ENCODE measurements around the gene WDR70. TPM values are rescaled to one million over a fixed set of nuclear protein-coding genes. Genes with fewer than 3 reads are reported as not detected.
"Not testable (repeated sequence)": the region's sequence is repeated elsewhere in the genome, so short reads cannot be mapped to it uniquely, and the experiment has no call there.

WDR70 gene
- total RNA-seq, 1 donor = 13.2 TPM

DNA sequence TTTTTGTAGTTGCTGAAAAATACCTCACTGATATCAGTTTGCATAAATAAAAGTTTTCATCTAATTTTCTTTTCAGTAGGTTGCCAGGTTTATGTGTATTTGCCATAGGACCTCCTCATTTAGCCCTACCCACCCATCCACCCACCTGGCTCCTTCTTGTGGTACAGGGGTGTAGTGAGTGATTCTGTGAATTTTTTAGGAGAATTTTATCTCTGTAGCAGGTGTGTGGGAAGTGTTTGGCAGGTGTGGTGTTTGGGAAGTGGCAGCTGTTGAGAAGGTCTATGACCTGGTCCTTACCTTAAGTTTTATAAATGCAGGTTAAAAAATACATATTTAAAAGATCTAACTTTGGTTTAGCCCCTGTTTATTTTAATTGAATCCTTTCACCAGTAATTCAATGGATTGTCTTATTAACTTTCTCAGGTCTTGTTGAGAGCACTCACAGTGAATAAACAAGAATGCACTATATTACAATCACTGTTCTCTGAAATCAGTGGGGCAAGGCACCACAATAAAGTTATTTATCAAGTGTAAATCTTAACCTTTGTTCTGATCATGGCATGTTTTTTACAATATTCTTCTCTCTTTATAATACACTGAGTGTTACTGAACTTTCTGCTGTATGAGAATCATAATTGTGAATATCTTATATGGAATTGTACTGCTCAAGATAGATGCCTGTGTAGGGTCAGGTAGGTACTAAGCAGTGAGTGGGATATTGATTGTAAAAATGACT lies 189.1 kb downstream of the WDR70 start:
- no peak for DNase-seq (ENCODE audit: low read depth in 2 of 3, low spot score in 2 of 3)

DNA sequence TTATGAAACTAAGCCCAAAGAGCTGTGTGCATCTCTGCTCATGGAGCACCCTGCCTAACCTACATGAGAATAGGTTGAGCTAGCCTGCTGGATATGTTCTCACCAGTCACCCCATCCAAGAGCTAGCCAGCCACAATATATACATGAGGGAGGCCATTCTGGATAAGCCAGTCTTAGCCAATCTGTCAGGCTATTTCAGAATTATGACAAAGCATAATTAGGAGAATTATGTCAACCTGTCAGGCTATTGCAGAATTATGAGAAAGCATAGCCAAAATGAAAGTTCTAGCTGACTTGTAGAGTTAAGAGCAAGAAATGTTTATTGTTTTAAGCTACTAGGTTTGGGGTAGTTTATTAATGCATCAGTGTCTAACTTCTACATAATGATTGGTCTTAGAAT lies 189.8 kb downstream of the WDR70 start:
- DNase-seq (ENCODE audit: low read depth in 2 of 3, low spot score in 2 of 3) = no peak

DNA sequence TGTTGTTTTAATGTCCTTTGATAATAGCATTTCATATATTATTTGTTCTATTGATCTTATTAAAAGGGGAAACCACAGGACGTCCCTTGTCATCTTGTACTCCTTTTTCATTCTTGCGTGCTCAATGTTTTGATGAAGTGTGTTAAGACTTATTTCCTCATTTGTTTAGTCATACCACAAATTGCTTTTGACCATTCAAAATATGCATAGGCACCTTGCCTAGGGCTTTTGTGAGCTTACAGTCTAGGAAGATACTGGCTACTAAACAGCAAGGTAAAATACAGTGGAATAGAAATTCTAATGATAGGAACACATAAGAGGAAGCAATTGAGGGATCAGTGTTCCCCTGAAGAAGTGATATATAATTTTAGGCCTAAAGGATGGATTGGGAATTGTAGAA lies 190.3 kb downstream of the WDR70 start:
- DNase-seq (ENCODE audit: low read depth in 2 of 3, low spot score in 2 of 3) = no peak

DNA sequence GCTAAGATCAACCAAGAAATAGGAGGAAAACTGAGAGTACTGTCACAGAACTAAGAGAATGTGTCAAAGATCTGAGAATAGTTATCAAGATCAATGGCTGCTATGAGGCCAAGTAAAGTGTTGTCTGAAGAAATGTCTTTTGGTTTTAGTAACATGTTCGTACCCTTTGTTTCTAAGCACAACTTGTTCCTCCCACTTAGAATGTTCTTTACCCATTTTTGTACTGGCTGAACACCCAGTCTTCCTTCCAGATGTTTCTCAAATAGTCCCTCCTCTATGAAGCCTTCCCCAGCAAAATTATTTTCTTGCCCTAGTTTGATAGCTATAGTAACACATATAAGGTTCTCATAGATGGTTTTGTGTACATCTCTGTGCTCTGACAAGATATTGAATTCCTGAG lies 191.5 kb downstream of the WDR70 start:
- DNase-seq (ENCODE audit: low read depth in 2 of 3, low spot score in 2 of 3) = no peak

DNA sequence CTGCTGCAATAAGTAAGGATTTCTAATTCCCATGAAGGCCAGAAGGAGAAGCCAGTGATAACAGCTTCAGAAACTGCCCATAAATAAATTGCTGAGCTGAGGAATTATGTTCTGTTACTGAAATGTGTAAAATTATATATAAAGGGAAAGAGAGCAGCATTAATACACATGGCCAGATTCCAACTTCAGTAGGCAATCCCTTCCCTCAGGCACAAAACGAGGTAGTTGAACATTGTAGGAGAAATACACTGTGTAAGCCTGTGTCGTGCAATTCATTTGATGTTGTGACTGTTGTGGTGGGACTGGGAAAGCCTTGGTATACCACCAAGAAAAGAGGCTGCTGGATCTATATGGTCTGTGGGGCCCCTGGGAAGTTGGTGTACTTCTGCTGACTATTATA lies 192.9 kb downstream of the WDR70 start:
- no peak for DNase-seq (ENCODE audit: low read depth in 2 of 3, low spot score in 2 of 3)

DNA sequence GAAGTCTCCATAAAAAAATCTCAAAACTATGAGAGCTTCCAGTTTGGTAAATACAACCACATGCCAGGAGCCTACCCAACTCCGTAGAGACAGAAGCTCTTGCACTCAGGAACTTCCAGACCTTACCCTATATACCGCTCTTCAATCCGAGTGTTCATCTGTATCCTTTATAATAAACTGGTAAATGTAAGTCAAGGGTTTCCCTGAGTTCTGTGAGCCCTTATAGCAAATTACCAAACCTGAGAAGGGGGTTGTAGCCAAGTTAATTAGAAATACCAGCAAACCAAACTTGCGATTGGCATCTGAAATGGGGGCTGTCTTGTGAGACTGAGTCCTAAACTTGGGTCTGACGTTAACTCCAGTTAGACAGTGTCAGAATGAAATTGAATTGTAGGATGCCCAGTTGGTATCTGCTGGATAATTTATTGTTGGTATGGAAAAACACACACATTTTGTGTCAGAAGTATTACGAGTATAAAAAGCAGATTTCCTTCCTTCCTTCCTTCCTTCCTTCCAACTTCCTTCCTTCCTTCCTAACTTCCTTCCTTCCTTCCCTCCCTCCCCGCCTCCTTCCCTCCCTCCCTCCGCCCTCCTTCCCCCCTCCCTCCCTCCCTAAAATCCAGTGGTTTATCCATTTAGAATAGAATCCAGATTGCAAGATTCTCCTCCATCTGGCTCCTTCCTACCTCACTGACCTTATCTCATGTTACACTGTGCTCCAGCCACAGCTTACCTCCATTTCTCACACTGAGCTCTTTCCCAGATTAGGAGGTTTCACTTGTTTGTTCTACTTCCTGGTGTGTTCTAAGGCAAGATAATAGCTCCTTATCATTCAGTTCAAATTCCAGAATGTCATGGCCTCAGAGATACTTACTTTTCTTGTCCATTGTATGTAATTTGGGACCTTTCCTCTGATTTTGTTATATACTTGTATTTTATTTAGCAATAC lies 196.7 kb downstream of the WDR70 start:
- no peak for DNase-seq (ENCODE audit: low read depth in 2 of 3, low spot score in 2 of 3)

DNA sequence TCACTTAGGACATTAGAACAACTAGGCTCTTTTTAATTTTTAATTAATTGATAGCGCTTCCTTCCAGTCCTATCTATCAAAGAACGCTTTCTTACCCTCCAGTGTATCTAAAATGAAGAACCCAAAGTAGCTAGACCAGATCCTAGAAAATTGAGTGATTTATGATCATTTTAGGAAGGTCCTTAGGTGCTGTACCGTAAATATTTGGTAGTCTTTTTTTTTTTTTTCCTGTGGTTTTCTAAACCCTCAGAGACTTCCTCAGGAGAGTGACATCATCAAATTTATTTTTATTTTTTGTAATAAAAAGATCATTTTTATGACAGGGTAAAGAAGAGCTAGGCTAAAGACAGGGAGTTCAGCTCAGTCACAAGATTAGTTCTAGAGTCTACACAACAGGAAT lies 197.4 kb downstream of the WDR70 start:
- DNase-seq (ENCODE audit: low read depth in 2 of 3, low spot score in 2 of 3) = peak in 1 of 3 donors; percentile 55

DNA sequence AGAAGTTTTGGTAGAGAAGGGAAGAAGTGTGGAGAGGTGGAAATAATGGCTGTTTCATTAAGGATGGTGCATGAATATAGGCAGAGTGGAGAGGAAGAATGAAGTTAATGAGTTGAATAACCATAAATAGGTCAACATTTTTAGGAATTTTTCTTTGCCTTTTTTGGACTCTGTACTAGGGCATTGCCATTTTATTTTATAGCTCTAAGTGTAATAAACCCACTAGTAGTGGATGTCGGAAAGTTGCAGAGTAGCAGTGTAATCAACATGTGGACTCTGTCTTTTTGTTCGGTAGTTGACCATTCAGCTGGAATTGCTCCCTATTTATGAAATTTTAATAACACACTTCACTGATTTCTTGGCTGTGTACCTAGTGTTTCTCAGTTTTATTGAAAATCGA lies 199.1 kb downstream of the WDR70 start:
- DNase-seq (ENCODE audit: low read depth in 2 of 3, low spot score in 2 of 3) = no peak

DNA sequence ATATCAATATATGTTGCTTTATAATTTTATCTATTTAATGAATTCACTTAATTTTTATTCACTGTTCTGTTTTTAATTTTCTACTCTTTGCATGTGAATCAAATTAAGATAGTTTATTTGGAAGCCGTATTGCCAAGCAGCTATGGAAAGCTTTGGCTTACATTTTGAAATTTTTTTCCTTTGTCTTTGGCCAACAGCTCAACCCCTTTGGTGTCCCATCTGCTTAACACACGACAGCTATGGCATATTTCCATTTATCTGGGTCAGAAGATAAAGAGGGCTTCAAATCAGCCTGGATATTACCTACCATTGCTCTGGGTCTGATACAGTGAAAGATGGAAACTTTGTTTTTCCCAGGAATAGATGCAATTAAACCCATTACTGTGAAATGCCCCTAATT lies 201.0 kb downstream of the WDR70 start:
- no peak for DNase-seq (ENCODE audit: low read depth in 2 of 3, low spot score in 2 of 3)

DNA sequence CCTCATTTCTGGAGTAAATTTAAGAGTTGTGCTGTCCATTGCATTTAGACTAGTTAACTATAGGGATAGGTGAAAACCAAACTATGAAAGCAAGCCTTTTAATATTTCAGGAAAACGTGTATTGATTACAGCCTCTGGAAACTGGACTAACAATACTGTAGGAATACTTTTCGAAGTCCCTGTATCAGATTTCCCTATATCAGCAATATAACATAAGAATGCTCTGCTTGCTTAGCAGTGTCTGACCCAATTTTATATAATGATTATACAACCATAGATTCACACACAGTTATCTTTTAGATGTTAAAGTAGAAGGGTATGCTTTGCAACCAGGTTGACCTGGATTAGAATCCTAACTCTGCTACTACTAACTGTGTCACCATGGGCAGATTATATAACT lies 203.1 kb downstream of the WDR70 start:
- no peak for DNase-seq (ENCODE audit: low read depth in 2 of 3, low spot score in 2 of 3)

DNA sequence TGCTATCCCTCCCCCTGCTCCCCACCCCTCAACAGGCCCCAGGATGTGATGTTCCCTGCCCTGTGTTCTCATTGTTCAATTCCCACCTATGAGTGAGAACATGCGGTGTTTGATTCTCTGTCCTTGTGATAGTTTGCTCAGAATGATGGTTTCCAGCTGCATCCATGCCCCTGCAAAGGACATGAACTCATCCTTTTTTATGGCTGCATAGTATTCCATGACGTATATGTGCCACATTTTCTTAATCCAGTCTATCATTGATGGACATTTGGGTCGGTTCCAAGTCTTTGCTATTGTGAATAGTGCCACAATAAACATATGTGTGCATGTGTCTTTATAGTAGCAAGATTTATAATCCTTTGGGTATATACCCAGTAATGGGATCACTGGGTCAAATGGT lies 214.2 kb downstream of the WDR70 start:
- not testable (repeated sequence) for DNase-seq (ENCODE audit: low read depth in 2 of 3, low spot score in 2 of 3)

DNA sequence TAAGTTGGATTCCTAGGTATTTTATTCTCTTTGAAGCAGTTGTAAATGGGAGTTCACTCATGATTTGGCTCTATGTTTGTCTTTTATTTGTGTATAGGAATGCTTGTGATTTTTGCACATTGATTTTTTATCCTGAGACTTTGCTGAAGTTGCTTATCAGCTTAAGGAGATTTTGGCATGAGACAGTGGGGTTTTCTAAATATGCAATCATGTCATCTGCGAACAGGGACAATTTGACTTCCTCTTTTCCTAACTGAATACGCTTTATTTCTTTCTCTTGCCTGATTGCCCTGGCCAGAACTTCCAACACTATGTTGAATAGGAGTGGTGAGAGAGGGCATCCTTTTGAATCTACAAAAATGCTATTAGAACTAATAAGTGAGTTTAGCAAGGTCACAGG lies 215.7 kb downstream of the WDR70 start:
- not testable (repeated sequence) for DNase-seq (ENCODE audit: low read depth in 2 of 3, low spot score in 2 of 3)

DNA sequence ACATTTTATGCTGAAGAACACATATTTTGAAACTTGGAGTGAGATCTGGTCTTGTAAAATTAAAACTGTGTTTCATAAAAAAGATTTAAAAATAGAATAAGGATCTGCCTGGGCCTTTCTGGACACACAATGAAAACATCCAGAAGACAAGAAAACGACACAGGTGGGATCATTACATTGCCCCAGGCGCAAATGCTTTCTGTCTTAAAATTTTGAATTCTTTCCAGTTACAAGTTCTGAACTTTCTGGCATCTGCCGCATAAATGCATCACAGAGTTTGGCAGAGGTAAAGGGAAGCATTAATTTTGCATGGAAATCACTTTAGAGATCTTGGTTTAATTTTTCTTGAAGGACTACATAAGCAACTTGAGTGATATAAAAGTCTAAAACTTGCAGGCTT lies 219.6 kb downstream of the WDR70 start:
- no peak for DNase-seq (ENCODE audit: low read depth in 2 of 3, low spot score in 2 of 3)

DNA sequence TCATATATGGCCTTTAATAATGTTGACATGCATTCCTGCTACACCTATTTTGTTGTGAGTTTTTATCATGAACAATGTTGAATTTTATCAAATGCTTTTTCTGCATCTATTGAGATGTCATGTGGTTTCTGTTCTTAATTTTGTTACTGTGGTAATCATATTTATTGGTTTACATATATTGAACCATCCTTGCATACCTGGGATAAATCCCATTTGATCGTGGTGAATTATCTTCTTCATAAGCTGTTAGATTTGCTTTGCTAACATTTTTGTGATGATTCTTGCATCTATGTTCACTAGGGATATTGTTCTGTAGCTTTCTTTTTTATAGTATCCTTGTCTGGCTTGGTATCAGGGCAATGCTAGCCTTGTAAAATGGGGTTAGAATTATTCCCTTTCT lies 222.0 kb downstream of the WDR70 start:
- no peak for DNase-seq (ENCODE audit: low read depth in 2 of 3, low spot score in 2 of 3)

DNA sequence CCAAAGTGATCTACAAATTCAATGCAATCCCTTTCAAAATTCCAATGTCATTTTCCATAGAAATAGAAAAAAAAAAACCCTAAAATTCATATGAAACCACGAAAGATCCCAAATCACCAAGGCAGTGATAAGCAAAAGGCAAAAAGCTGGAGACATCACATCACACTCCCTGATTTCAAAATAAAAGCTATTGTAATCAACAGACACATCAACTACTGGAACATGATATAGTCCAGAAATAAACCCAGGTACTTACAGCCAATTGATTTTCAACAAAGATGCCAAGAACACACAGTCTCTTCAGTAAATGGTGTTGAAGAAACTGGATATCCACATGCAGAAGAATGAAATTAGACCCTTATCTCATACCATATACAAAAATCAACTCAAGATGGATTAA lies 224.0 kb downstream of the WDR70 start:
- no peak for DNase-seq (ENCODE audit: low read depth in 2 of 3, low spot score in 2 of 3)

DNA sequence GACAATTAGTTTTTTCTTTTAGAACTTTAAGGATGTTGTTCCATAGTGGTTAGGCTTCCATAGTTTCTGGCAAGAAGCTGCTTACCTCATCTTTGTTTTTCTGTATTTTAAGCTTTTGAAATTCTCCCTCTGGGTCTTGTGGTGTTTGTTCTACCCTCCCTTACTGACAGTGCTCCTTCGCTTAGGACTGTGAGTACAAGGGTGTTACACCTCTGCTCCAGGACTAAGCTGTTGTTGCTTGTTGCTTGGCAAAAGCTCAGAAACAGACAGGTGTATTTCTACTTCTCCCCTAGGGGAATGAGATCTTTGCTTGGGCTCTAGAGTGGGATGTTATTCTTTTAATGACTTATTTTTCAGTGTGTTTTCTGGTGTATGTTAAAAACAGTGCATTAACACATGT lies 225.2 kb downstream of the WDR70 start:
- no peak for DNase-seq (ENCODE audit: low read depth in 2 of 3, low spot score in 2 of 3)

DNA sequence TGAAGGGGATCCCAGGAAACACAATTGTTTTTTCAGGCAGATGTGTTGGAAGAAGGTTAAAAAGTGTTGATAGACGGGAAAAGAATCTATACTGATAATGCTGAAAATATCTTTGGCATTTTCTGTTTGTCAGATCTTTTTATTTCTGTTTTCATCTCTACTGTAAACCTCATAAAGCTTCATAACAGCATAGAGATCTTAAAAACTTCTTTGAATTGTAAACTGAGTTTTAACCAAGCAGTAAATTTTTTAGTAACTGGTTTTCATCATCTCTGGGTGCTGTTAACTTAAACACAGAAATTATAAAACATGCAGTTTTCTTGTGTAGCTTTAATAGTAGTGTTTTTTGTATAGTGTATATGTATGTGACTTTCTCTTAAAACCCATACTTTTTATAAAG lies 227.0 kb downstream of the WDR70 start:
- no peak for DNase-seq (ENCODE audit: low read depth in 2 of 3, low spot score in 2 of 3)

DNA sequence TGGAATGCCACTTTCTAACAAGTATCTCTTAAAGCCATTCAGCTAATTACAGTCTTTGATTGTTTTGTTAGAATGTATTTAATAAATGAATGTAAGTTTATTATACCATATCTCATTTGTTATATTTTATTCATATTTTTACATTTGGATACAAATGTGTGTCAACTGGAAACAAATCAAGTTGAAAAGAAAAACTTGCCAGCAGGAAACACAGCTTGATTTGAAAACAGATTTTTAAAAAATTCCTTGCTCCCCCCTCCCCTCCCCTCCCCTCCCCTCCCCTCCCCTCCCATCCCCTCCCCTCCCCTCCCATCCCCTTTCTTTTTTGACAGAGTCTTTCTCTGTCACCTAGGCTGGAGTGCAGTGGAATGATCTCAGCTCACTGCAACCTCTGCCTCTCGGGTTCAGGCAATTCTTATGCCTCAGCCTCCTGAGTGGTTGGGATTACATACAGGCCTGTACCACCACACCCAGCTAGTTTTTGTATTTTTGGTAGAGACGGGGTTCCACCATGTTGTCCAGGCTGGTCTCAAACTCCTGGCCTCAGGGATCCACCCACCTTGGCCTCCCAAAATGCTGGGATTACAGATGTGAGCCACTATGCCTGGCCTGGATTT lies 227.6 kb downstream of the WDR70 start:
- DNase-seq (ENCODE audit: low read depth in 2 of 3, low spot score in 2 of 3) = no peak

DNA sequence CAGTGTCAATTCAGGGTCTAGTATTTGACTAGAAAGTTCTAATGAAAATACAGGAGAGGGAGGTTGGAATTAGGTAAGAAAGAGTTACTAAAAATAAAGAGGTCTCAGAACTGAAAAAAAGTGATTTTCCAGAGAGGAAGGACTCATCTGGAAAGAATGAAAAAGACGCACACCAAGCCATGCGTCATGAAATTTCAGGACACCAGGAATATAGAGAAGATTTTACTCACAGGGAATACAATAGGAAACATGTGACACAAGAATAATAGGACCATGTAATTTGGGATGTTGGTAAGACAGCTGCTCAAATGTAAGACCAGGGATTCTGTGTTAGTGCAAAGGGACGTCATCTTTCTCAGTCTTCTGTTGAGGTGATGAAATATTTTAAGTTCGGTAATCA lies 236.1 kb downstream of the WDR70 start:
- DNase-seq (ENCODE audit: low read depth in 2 of 3, low spot score in 2 of 3) = no peak

DNA sequence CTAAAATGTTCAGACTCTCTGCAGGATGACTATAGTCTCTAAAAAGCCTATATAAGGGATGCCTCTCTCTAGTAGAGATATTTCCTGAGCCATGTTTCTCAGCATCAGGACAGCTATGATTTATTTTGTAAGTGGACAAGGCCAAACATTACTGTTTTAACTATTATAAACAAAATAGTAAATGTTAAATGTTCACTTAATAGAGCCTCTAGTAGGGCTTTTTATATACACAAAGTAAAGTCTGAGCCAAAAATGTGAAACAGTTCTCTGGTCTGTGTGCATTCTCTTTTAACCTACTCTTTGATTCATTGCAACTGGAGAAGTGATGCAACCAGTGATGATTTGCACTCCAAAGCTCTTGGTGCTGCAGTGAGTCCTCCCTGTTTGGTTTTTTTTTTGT lies 240.2 kb downstream of the WDR70 start:
- no peak for DNase-seq (ENCODE audit: low read depth in 2 of 3, low spot score in 2 of 3)

DNA sequence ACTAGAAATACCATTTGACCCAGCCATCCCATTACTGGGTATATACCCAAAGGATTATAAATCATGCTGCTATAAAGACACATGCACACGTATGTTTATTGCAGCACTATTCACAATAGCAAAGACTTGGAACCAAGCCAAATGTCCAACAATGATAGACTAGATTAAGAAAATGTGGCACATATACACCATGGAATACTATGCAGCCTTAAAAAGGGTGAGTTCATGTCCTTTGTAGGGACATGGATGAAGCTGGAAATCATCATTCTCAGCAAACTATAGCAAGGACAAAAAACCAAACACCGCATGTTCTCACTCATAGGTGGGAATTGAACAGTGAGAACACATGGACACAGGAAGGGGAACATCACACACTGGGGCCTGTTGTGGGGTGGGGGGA lies 243.2 kb downstream of the WDR70 start:
- not testable (repeated sequence) for DNase-seq (ENCODE audit: low read depth in 2 of 3, low spot score in 2 of 3)

DNA sequence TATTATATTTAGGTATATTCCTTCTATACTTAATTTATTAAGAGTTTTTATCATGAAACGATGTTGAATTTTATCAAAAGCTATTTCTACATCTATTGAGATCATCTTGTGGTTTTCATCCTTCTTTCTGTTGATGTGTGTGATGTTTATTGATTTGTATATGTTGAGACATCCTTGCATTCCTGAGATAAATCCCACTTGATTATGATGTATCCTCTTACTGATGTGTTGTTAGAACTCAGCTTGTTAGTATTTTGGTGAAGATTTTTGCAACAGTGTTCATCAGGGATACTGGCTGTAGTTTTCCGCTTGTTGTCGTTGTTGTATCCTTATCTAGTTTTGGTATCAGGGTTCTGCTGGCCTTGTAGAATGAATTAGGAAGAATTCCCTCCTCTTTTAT lies 247.1 kb downstream of the WDR70 start:
- no peak for DNase-seq (ENCODE audit: low read depth in 2 of 3, low spot score in 2 of 3)
